Left cardiac atrium (tissue), 4 donors: ENCODE measurements around the gene IL2RA. TPM values are rescaled to one million over a fixed set of nuclear protein-coding genes. Genes with fewer than 3 reads are reported as not detected.
"Not testable (repeated sequence)": the region's sequence is repeated elsewhere in the genome, so short reads cannot be mapped to it uniquely, and the experiment has no call there.

Experiments used
- ATAC-seq, 2 donors: fragments of 200-7000 bp; cut with Tn5 transposase; one replicate each; pipeline ENCODE4 v1.9.1; 2020; ENCODE audit warnings: mild to moderate bottlenecking in 2 of 2, moderate library complexity in 2 of 2
- DNase-seq: peaks from one replicate; pipeline ENCODE4 v3.0.0-alpha.2; 2020
- intact Hi-C, 2 donors: fragments of 100-400 bp; cut with DNase I; formaldehyde crosslinking; loops; one replicate each; pipeline versions ENCODE4 v1.14.1 to v1.15.1; 2022 to 2023
- total RNA-seq, 2 donors: library from RNA; stranded (reverse); fragmentation: NEBNext Ultra II Directional; extraction: Animal tissue kit (Norgen Biotek cat#: 25700); gene quantifications; one replicate each; pipeline ENCODE4 v1.2.1, GENCODE V29; 2021
- donor health status: DM: no; HTN: yes; CAD: no.
- donor health status: DM: no; HTN: yes; CAD: no; lungs with severe emphysema.
- donor health status: DM: yes; HTN: yes; CAD: no.
- donor health status: Dilated cardiomyopathy.

The IL2RA gene
- total RNA-seq, 2 donors from 2014 or later: 2.7 to 6.3 TPM

DNA sequence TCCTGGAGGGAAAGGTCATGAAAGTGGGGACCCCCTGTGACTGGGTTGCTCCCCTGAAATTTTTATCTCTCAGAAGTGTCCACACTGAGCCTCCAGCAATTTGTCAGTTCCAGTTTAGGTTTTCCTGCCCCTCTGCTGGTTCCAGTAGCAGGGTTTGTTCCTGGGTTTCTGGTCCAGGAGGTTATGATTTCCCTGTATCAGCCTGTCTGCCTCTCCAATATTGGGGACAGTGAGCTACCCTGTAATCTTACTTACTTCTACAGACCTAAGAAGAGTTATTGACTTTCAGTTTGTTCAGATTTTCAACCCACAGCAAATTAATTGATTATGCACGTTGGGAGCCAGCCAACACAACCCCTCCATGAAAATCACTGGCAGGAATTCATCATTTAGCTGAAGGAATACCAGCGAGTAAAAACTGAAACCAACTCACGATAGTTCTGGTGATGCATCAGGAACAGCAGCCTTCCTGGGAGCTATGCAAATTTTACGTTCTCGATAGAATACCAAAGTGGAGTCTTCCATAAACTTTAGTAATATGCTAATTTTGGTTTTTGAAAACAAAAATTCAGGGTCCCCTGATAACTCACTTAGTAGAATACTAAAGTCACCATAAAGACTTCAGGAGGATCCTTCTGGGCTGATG, 53.5 kb downstream of the IL2RA start:
- no peak for DNase-seq
- peak in 1 of 2 donors; percentile 43 for ATAC-seq
- intact Hi-C loops: no loop called here

DNA sequence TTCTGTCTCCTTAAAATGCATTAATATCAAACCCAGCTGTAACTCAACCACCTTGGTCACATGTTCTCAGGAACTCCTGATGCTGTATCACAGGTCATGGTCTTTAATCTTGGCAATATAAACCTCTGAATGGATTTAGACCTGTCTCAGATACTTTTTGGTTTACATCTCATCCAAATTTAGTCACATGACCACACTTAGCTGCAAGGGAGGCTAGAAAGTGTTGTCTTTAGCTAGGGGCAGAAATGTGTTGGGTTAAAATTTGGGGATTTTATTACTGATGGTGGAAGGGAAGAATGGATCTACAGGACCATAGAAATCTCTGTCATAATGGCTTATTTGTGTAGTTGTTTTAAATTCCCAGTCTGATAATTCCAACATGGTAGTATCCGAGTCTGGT, 55.2 kb downstream of the IL2RA start:
- DNase-seq (no peak), ATAC-seq (no peak)
- intact Hi-C loops: no loop called here

GRCh38 chr10:6006546-6006945, 55.6 kb downstream of the IL2RA start:
- ATAC-seq (no peak), DNase-seq (no peak)
- intact Hi-C loops: no loop called here

DNA sequence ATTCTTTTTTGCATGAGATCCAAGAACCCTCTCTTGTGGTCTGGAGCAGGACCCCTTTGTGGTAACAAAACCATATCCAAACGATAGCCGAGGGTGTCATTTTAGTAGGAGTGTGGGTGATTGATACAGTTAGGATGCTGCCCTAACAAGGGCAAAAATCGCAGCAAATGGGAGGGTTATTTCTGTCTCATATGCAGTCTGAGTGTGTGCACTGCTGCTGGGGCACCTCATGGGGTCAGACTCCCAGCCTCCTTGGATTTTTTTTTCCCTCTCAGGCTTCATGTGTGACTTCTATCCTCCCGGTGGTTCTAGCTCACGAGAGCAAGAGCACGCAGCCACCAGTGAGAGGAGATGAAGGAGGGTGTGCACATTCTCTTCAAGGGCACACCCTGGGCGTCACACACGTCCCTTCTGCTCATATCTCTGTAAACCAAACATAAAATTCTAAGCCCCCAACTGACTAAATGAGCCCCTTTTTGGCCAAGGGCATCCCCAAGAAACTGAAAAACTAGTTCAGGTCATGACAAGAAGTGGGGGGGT, 56.2 kb downstream of the IL2RA start:
- DNase-seq (no peak), ATAC-seq (no peak)
- intact Hi-C loops: no loop called here

DNA sequence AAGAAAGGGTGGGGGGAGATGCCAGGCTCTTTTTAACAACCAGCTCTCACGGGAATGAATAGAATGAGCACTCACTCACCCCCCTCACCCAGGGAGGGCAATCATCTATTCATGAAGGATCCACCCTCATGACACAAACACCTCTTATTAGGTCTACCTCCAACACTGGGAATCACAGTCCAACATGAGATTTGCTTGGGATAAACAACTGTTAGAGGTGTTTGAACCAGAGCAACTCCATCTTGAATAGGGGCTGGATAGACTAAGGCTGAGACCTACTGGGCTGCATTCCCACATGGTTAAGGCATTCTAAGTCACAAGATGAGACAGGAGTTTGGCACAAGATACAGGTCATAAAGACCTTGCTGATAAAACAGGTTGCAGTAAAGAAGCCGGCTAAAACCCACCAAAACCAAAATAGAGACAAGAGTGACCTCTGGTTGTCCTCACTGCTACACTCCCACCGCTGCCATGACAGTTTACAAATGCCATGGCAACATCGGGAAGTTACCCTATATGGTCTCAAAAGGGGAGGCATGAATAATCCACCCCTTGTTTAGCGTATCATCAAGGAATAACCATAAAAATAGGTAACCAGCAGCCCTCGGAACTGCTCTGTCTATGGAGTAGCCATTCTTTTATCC, 56.9 kb downstream of the IL2RA start:
- ATAC-seq, intact Hi-C loops, DNase-seq: not testable (repeated sequence)

DNA sequence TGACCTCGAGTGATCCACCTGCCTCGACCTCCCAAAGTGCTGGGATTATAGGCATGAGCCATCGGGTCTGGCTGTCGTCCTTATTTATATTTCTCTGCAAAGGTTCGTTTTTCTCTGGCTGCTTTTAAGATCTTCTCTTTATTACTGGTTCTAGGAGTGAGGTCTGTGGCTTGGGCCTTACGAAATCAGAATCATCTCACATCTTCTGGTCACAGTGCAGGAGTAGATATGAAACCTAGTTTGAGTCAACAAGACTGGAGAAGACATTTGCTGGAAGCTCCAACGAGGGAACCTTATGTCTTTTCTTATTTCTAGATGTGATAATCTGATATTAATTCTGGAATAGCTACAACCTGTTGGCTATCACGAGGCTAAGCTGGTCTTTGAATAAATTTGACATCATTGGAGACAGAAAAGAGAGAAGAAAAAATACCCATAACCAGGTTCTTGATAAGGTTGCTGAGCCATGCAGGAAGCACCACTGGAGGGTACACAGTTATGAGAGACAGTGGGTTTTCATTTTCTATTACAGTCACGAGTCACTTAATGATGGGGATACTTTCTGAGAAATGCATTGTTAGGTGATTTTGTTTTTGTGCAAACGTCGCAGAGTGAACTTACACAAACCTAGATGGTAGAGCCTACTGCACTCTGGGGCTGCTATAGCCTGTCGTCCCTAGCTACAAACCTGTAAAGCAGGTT, 59.2 kb downstream of the IL2RA start:
- no peak for DNase-seq
- intact Hi-C loops: no loop called here
- no peak for ATAC-seq

GRCh38 chr10:5999440-6000165, 62.6 kb downstream of the IL2RA start:
- ATAC-seq (no peak), DNase-seq (no peak)
- intact Hi-C loops: no loop called here

DNA sequence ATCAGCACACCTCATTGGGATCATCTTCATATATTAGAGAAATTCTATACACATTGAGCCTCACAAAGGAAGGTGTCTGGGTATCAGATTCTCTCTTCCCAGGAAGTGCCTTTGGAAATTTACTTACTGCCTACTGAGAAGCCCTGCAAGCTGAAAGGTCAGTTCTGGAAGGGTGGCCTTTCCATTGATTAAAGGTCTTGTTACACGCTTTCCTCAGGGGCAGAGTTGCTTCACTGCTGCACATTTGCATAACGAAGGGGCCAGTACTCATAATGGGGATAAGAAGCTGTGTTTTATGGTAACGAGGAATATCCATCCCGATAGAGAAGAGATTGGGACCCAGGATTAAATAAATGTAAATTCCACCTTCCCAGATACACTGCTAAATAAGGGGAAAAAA, 65.5 kb downstream of the IL2RA start:
- no peak for ATAC-seq
- no peak for DNase-seq
- intact Hi-C loops: no loop called here

DNA sequence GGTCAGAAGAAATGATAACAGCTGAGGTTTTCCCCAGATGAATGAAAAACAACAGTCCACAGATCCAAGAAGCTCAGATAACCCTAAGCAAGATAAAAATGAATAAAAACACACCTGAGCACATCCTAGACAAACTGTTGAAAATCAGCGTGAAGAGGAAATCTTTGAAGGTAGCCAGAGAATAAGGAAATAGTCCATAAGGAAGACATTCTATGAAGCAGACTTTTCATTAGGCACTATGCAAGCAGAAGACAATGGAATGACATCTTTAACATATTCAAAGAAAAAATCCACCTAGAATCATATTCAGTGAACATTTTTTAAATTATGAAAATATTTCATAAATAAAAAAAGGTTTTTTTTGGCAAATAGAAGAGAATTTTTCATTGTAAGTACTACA, 69.8 kb downstream of the IL2RA start:
- intact Hi-C loops: no loop called here
- no peak for ATAC-seq

DNA sequence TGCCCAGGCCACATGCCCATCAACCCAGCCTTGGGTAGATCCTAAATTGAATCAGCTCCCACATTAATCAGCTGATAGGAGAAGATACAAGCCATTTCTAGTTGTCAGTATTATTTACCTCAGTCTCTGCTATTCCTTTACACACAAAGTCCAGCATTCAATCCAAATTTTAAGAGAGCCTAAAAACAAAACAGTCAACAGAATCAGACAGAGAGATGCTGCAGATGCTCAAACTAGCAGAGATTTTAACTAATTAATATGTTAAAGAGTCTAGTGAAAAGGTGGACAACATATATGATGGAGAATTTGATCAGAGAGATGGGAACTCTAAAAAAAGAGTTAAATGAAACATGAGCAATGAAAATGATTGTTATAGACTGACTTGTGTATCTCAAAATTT, 70.5 kb downstream of the IL2RA start:
- no peak for ATAC-seq
- intact Hi-C loops: no loop called here
- DNase-seq: no peak

More for the DNA sequence above, 69.8 kb downstream of the IL2RA start:
- DNase-seq: no peak

DNA sequence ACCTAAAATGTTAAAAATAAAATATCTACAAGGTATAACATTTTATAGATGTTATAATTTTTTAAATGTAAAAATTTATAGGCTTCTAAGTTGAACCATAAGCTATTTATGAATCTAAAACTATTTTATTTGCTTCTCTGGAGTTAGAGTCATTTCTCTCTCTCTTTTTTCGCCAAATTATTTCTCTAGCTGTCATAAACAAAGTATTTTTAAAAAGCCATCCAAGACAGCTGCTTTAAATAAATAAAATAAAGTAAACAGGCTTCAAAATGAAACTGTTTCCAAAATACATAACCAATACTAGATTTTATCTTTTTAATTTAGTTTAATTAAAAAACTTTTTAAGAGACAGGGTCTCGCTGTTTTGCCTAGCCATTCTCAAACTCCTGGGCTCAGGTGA, 72.4 kb downstream of the IL2RA start:
- ATAC-seq: no peak
- DNase-seq: no peak
- intact Hi-C loops: no loop called here

- no peak for ATAC-seq
- intact Hi-C loops: no loop called here
- no peak for DNase-seq
These were observed 73.7 kb downstream of the IL2RA start for GRCh38 chr10:5988336-5988920.

DNA sequence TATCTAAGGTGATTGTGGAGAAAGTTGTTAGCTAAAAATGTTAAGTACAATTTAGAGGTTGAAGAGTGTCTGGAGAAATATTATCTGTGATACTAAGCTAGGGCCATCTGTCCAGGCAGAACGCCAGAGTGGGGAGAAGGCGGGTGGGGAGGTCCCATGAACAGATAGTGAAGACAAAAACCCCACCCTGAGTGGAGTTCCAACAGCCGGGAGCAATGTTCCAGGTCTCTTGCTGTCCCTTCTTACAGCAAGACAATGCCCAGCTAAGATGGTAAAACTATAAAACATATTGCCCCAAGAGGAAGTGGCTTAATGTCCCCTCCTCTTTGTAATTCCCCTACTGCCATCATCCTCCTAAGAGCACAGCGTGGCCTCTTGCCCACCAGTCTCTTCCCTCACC, 74.4 kb downstream of the IL2RA start:
- intact Hi-C loops: no loop called here
- DNase-seq (no peak), ATAC-seq (peak; percentile 51 to 64)

DNA sequence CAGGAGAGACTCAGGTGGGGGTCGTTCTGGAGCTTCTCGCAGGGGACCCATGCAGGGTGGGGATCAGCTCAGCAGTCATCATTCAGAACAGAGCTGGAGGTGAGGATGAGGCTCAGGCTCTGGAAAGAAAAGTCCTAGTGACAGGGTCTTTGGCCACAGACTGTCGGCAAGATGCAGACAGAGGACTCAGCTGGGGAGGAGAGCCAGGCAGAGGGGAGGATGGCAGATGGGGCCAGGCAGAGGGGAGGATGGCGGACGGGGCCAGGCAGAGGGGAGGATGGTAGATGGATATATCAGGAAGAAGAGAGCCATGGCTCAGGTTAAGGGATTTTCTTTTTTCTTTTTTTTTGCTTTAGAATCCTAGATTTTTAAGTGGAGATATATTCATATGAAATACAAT, 77.1 kb downstream of the IL2RA start:
- intact Hi-C loops: no loop called here
- DNase-seq (no peak), ATAC-seq (no peak)

DNA sequence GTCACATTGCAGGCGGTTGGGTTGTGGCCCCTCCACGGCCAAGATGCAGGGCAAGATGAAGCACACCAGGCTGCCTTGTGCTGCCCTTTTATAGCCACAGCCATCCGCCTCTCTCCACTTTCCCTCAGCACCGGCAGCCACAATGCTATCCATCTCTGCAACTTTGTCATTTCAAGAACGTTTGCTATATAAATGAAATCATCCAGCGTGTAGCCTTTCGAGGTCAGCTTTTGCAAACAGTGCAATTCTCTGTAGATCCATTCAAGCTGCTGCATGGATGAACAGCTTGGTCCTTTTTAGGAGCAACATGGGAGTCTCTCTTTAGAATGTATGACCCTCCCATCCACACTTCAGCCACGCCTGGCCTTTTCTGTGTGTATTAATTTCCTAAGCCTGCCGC, 78.4 kb downstream of the IL2RA start:
- ATAC-seq (peak in 1 of 2 donors; percentile 20), DNase-seq (no peak)
- intact Hi-C loops: no loop called here

DNA sequence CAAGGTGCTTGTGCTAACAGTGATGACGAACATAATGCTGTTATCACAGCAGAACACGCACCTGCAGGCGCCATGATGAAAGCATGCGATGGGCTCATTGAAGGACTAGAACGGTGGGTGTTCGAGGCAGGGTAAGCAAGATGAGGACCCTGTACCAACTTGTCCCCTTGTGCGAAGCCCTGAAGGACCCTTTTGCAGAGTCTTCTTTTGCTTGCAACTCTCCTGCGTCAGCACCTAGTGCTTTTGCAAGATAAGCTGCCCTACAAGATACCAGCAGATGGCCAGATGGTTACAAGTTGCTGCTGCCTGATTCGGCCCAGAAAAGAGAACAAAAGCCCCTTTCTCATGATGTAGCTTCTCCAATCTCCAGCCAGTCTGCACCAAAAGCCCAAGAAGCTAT, 80.6 kb downstream of the IL2RA start:
- ATAC-seq: no peak
- intact Hi-C loops: no loop called here
- DNase-seq: no peak

GRCh38 chr10:5978230-5978489, 84.0 kb downstream of the IL2RA start:
- DNase-seq (no peak), ATAC-seq (no peak)
- intact Hi-C loops: no loop called here

GRCh38 chr10:5977471-5978229, 84.5 kb downstream of the IL2RA start, which contains the start of gene IL15RA:
IL15RA (minus strand) TSS chr10:5977543; CDS start chr10:5977492, 51 bp downstream.
- peak; percentile 83 to 87 for ATAC-seq
- intact Hi-C loops: no loop called here

More at GRCh38 chr10:5977471-5978229, 84.5 kb downstream of the IL2RA start, which contains the start of gene IL15RA:
- DNase-seq: peak; percentile 85
